ENCODE data around the gene GPRC6A. TPM values are rescaled to one million over a fixed set of nuclear protein-coding genes. Genes with fewer than 3 reads are reported as not detected.
"Not testable (repeated sequence)": the region's sequence is repeated elsewhere in the genome, so short reads cannot be mapped to it uniquely, and the experiment has no call there.

Gene GPRC6A
- not detected in 2 replicates for total RNA-seq

- Mint-ChIP-seq H3K4me3 (no peak within 1 kb of the TSS), H3K36me3 (ENCODE audit: low read depth) (no peaks in the 10 kb centered on the region), H3K27me3 (peaks cover 2% of the 10 kb centered on the region), H3K27ac (no peak within 1 kb of the TSS), H3K9me3 (no peaks in the 10 kb centered on the region), H3K4me1 (no peaks in the 10 kb centered on the region)
- no peak for DNase-seq
- intact Hi-C loops (cut with micrococcal nuclease): no loop called here
Observed at GRCh38 chr6:116828983-116829382, at the start of gene GPRC6A. Gene GPRC6A (minus strand): TSS chr6:116829083. CDS start chr6:116829013, 70 bp downstream.

- Mint-ChIP-seq H3K9me3 (no peaks in the 10 kb centered on the region), H3K4me1 (peaks cover 2% of the 10 kb centered on the region), H3K27me3 (peaks cover 34% of the 10 kb centered on the region), H3K4me3 (no peak overlapping the region), H3K36me3 (ENCODE audit: low read depth) (no peaks in the 10 kb centered on the region), H3K27ac (no peak overlapping the region)
- no peak for DNase-seq
- intact Hi-C loops (cut with micrococcal nuclease): loop anchor here (10.0 kb wide), 1 partner anchor 387 kb away; the partner anchor contains the start of gene VGLL2
Observed at GRCh38 chr6:116877743-116878142, 48.9 kb upstream of the GPRC6A start.

GRCh38 chr6:116876635-116877611 is 48.0 kb upstream of the GPRC6A start, which contains the start of gene RFX6:
Gene RFX6 (plus strand): TSS chr6:116877242. CDS start chr6:116877276, 34 bp downstream.
- Mint-ChIP-seq H3K4me3 (peak within 1 kb of the TSS; percentile 69), H3K27me3 (peaks cover 34% of the 10 kb centered on the region), H3K27ac (no peak within 1 kb of the TSS), H3K36me3 (ENCODE audit: low read depth) (no peaks in the 10 kb centered on the region), H3K4me1 (peaks cover 2% of the 10 kb centered on the region), H3K9me3 (no peaks in the 10 kb centered on the region)
- intact Hi-C loops (cut with micrococcal nuclease): loop anchor here (10.0 kb wide), 1 partner anchor 388 kb away; the partner anchor contains the start of gene VGLL2
- DNase-seq: no peak

- Mint-ChIP-seq H3K4me3 (no peak overlapping the region), H3K36me3 (ENCODE audit: low read depth) (no peaks in the 10 kb centered on the region), H3K9me3 (no peaks in the 10 kb centered on the region), H3K4me1 (peaks cover 2% of the 10 kb centered on the region), H3K27ac (no peak overlapping the region), H3K27me3 (peaks cover 34% of the 10 kb centered on the region)
- intact Hi-C loops (cut with micrococcal nuclease): loop anchor here (10.0 kb wide), 1 partner anchor 389 kb away; the partner anchor contains the start of gene VGLL2
- DNase-seq: no peak
Observed at GRCh38 chr6:116876107-116876506, 47.2 kb upstream of the GPRC6A start.

- H3K36me3 Mint-ChIP-seq (ENCODE audit: low read depth): no peaks in the 10 kb centered on the region
- H3K4me3 Mint-ChIP-seq: no peak overlapping the region
- no peak overlapping the region for H3K27ac Mint-ChIP-seq
- intact Hi-C loops (cut with micrococcal nuclease): loop anchor here (10.0 kb wide), 1 partner anchor 392 kb away; the partner anchor contains the start of gene VGLL2
- peaks cover 2% of the 10 kb centered on the region for H3K4me1 Mint-ChIP-seq
- DNase-seq: no peak
- peaks cover 29% of the 10 kb centered on the region for H3K27me3 Mint-ChIP-seq
- no peaks in the 10 kb centered on the region for H3K9me3 Mint-ChIP-seq
Observed at GRCh38 chr6:116872771-116873170, 43.9 kb upstream of the GPRC6A start.

GRCh38 chr6:116866281-116866871 is 37.5 kb upstream of the GPRC6A start:
- no peaks in the 10 kb centered on the region for H3K27me3 Mint-ChIP-seq
- H3K36me3 Mint-ChIP-seq (ENCODE audit: low read depth): no peaks in the 10 kb centered on the region
- H3K27ac Mint-ChIP-seq: no peak overlapping the region
- H3K4me1 Mint-ChIP-seq: no peaks in the 10 kb centered on the region
- no peak for DNase-seq
- intact Hi-C loops (cut with micrococcal nuclease): no loop called here
- no peak overlapping the region for H3K4me3 Mint-ChIP-seq
- no peaks in the 10 kb centered on the region for H3K9me3 Mint-ChIP-seq

GRCh38 chr6:116859264-116859663 is 30.4 kb upstream of the GPRC6A start:
- DNase-seq: no peak
- intact Hi-C loops (cut with micrococcal nuclease): no loop called here
- Mint-ChIP-seq H3K4me3 (no peak overlapping the region), H3K4me1 (no peaks in the 10 kb centered on the region), H3K36me3 (ENCODE audit: low read depth) (no peaks in the 10 kb centered on the region), H3K27ac (no peak overlapping the region), H3K9me3 (no peaks in the 10 kb centered on the region), H3K27me3 (no peaks in the 10 kb centered on the region)

- Mint-ChIP-seq H3K9me3 (no peaks in the 10 kb centered on the region), H3K27me3 (no peaks in the 10 kb centered on the region), H3K27ac (no peak overlapping the region), H3K36me3 (ENCODE audit: low read depth) (no peaks in the 10 kb centered on the region), H3K4me3 (no peak overlapping the region), H3K4me1 (no peaks in the 10 kb centered on the region)
- no peak for DNase-seq
- intact Hi-C loops (cut with micrococcal nuclease): no loop called here
Observed at GRCh38 chr6:116858060-116858459, 29.2 kb upstream of the GPRC6A start.

- Mint-ChIP-seq H3K27ac (no peak overlapping the region), H3K4me3 (no peak overlapping the region), H3K4me1 (no peaks in the 10 kb centered on the region), H3K9me3 (no peaks in the 10 kb centered on the region), H3K27me3 (no peaks in the 10 kb centered on the region), H3K36me3 (ENCODE audit: low read depth) (no peaks in the 10 kb centered on the region)
- no peak for DNase-seq
- intact Hi-C loops (cut with micrococcal nuclease): loop anchor here (2.0 to 10.0 kb wide), 2 partner anchors 68 to 312 kb away; no protein-coding TSS in a partner anchor
Observed at GRCh38 chr6:116847227-116847626, 18.3 kb upstream of the GPRC6A start.

- no peaks in the 10 kb centered on the region for H3K27me3 Mint-ChIP-seq
- H3K9me3 Mint-ChIP-seq: no peaks in the 10 kb centered on the region
- H3K4me1 Mint-ChIP-seq: no peaks in the 10 kb centered on the region
- no peak for DNase-seq
- H3K4me3 Mint-ChIP-seq: no peak overlapping the region
- H3K36me3 Mint-ChIP-seq (ENCODE audit: low read depth): no peaks in the 10 kb centered on the region
- intact Hi-C loops (cut with micrococcal nuclease): loop anchor here (10.0 kb wide), 1 partner anchor 308 kb away; no protein-coding TSS in a partner anchor
- H3K27ac Mint-ChIP-seq: no peak overlapping the region
Observed at GRCh38 chr6:116842459-116842858, 13.6 kb upstream of the GPRC6A start.

- intact Hi-C loops (cut with micrococcal nuclease): loop anchor here (10.0 kb wide), 1 partner anchor 305 kb away; no protein-coding TSS in a partner anchor
- no peak overlapping the region for H3K27ac Mint-ChIP-seq
- H3K9me3 Mint-ChIP-seq: no peaks in the 10 kb centered on the region
- no peaks in the 10 kb centered on the region for H3K27me3 Mint-ChIP-seq
- no peak overlapping the region for H3K4me3 Mint-ChIP-seq
- H3K36me3 Mint-ChIP-seq (ENCODE audit: low read depth): no peaks in the 10 kb centered on the region
- no peaks in the 10 kb centered on the region for H3K4me1 Mint-ChIP-seq
- DNase-seq: no peak
Observed at GRCh38 chr6:116840091-116840490, 11.2 kb upstream of the GPRC6A start.

- DNase-seq: no peak
Observed at GRCh38 chr6:116836606-116837342, 7.9 kb upstream of the GPRC6A start.

GRCh38 chr6:116834526-116834925 is 5.6 kb upstream of the GPRC6A start:
- H3K27ac Mint-ChIP-seq; H3K36me3 Mint-ChIP-seq (ENCODE audit: low read depth); DNase-seq; H3K4me1 Mint-ChIP-seq; H3K27me3 Mint-ChIP-seq; intact Hi-C loops (cut with micrococcal nuclease); H3K9me3 Mint-ChIP-seq; H3K4me3 Mint-ChIP-seq: not testable (repeated sequence)

More at GRCh38 chr6:116836606-116837342, 7.9 kb upstream of the GPRC6A start:
- Mint-ChIP-seq H3K9me3 (no peaks in the 10 kb centered on the region), H3K4me1 (no peaks in the 10 kb centered on the region), H3K4me3 (no peak overlapping the region), H3K36me3 (ENCODE audit: low read depth) (no peaks in the 10 kb centered on the region), H3K27ac (no peak overlapping the region), H3K27me3 (peaks cover 2% of the 10 kb centered on the region)
- intact Hi-C loops (cut with micrococcal nuclease): no loop called here
